HG02623 (cell line): Measurements from ENCODE around the gene NSMCE3.

Source experiments
- ATAC-seq: cut with Tn5 transposase; IDR thresholded peaks from one replicate; pipeline ENCODE4 v1.9.1; 2021; ENCODE audit warnings: moderate library complexity; ENCODE audit not compliant: unreplicated experiment

NSMCE3 gene

GRCh38 chr15:29269485-29270168 lies at the start of gene NSMCE3:
NSMCE3 (minus strand) TSS chr15:29269822; CDS start chr15:29269705, 117 bp downstream.
- peak; percentile 88 for ATAC-seq

GRCh38 chr15:29316422-29316821 lies 46.8 kb upstream of the NSMCE3 start:
- no peak for ATAC-seq

DNA sequence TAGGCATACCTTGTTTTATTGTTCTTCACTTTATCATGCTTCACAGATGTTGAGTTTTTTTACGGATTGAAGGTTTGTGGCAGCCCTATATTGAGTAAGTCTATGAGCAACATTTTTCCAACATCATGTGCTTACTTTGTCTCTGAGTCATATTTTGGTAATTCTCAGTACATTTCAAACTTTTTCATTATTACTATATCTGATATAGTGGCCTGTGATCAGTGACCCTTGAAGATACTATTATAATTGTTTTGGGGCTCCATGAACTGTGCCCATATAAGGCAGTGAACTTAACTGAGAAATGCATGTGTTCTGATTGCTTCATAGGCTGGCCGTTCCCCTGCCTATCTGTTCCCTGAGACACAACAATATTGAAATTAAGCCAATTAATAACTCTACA lies 42.8 kb upstream of the NSMCE3 start:
- ATAC-seq: no peak

- ATAC-seq: no peak
These were observed 42.1 kb upstream of the NSMCE3 start for GRCh38 chr15:29311696-29312095.

GRCh38 chr15:29309139-29309538 lies 39.5 kb upstream of the NSMCE3 start:
- ATAC-seq: no peak

DNA sequence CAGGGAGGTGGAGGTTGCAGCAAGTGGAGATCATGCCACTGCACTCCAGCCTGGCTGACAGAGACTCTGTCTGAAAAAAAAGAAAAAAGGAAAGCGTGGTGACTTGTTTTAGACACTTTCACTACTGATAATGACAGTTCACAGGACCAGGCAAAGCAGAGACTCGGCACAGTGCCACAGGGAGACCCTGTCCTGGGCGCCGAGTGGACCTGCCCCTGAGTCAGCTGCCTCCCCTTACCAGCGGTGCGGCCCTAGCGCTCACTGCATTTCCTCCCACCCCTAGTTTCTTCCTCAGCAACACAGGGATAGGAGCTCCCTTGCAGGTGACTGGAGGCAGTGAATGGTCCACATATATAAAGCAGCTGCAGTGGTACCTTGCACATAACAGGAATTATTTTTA lies 38.7 kb upstream of the NSMCE3 start:
- no peak for ATAC-seq

DNA sequence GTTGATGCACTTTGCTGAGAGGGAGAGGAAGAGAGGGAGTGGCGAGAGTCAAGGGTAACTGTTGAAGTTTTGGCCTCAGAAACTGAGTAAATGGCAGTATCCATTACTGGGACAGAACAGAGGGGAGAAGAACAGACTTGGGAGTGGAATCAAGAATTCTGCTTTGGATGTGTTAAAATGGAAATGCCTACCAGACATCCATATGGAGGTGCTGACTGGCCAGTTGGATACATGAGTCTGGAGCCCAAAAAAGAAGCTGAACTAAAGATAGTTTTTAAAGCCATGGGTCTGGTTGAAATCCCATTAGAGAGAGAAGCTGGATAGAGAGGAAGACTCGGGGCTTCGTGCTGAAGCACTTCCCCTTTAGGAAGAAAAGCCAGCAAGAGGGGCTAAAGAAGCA lies 35.9 kb upstream of the NSMCE3 start:
- ATAC-seq: no peak

DNA sequence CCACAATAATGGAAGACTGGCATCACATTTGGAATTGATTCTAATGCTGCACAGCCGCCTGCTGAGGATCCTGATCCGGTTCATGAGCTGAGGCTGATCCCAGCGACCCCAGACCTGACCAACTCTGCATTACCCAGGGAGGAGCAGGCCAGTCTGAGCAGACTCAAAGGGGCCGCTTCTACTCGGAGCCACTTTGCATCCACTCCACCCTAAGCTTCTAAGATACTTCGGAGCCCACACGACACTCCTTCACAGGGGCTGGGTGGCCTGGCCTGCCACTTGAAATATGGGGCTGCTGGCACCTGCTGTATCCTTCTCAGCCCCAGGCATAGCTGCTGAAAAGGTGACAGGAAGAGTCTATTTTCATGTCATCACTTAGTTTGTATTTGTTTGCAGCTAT lies 33.2 kb upstream of the NSMCE3 start:
- no peak for ATAC-seq

DNA sequence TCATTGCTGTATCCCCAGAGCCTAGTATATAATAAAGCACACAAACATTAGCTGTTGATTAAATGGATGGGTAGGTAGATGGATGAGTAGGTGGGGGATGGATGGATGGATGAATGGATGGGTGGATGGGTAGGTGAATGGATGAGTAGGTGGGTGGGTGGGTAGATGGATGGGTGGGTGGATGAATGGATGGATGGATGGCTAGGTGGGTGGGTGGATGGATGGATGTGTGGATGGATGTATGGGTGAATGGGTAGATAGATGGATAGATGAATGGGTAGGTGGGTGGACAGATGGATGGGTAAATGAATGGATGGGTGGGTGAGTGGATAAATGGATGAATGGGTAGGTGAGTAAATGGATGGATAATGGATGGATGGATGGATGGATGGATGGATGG lies 30.2 kb upstream of the NSMCE3 start:
- no peak for ATAC-seq

DNA sequence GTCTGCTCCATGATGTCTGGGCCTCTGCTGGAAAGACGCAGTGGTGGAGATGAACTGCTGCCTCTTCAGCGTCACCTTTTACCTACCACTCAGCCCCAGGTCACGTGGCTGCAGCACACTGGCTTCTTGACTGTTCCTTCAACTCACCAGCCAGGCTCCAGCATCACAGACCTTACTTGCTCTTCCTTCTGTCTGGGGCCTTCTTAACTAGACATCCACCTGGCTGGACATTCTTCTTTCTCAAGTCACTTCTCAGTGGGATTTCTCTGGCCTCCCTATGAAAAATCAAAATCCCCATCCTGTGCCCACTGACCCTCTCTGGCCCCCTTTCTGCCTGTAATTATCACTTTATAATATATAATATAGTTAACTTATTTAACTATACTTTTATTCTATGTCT lies 29.7 kb upstream of the NSMCE3 start:
- no peak for ATAC-seq

DNA sequence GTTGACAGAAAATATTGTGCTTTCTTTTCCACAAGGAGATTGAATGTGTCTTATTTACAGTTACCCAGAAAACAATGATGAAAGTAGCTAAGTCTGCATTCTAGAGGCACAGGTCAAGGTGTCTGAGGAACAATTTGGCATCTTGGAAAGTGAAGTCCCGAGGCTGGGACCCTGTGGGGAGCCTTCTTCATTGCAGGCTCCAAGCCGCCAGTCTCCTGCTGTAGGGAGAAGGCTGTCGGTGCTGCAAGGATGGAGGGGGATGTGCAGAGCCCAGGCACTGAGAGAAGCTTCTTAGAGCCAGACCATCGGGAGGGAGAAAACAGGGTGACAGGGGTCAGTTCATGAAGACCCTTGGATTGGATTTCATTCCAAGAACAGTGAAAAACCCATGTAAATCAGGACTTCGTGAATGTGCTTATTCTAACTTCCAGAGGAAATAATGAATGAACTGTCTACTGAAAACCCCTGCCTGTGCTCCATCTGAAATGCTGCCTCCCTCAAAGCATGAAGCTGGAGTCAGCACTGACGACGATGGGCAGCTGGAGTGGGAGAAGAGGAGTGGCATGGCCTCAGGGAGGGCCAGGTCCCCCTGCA lies 25.2 kb upstream of the NSMCE3 start:
- ATAC-seq: no peak

DNA sequence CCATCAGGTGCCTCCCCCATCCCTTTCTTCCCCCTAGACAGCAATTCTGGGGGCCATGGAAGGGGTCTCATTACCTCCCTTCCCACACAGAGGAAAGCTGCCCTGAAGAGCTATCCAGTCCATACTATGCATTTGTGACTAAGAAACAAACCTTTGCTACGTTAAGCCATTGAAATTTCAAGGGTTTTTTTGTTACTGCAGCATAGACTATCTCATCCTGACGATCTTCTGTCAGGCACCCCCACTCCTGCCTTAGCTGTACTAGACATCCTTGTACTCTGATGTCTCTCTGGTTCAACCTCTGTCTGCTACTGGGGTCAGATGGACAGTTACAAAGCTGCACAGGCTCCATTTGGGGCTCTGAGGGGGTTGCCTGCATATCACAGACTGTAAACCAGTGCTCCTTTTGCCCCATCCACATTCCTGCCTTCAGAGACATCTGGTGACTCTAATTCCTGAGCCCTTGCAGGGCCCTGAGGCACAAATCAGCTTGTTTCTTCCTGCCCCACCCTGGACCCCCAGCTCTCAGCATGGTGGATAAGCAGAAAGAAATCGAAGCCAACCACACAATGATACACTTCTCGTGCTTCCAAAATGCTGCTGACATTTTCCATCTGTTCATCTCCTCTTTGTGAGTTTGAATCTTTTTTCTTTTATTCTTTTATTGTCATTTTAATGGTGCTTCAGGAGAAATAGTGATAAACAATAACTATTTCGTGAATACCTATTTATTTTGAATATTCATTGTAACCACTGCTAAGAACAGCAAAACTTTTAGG lies 21.6 kb upstream of the NSMCE3 start:
- ATAC-seq: no peak

DNA sequence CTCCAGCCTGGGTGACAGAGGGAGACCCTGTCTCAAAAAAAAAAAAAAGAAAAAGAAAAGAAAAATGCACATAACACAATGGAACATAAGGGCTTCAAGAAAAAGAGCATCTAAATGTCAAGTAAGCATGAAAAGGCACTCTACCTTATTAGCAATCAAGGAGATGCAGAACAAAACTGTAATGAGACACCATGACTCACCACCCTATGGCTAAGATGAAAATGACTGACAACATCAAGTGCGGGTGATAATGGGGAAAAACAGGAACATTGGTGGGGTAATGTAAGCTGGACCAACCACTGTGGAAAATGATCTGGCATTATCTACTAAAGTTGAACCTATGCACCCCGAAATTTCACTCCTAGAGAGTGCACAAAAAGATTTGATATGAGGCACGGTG lies 19.6 kb upstream of the NSMCE3 start:
- no peak for ATAC-seq

GRCh38 chr15:29285386-29285785 lies 15.8 kb upstream of the NSMCE3 start:
- no peak for ATAC-seq

DNA sequence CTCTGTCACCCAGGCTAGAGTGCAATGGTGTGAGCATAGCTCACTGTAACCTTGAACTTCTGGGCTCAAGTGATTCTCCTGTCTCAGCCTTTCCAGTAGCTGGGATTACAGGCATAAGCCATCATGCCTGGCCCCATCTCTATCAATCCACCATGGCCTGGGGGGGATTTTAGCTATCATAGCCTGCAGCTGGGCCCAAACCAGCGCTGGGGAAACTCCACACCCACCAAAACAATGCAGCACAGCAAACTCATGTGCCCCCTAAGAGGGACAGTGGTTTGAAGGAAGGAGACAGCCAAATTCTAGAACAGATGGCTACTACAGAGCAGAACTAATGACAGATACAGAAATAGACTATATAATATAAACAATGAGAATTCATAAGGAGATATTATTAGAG lies 13.8 kb upstream of the NSMCE3 start:
- ATAC-seq: no peak

GRCh38 chr15:29280514-29280913 lies 10.9 kb upstream of the NSMCE3 start:
- no peak for ATAC-seq

GRCh38 chr15:29278436-29279105 lies 8.9 kb upstream of the NSMCE3 start:
- no peak for ATAC-seq

GRCh38 chr15:29276366-29276765 lies 6.7 kb upstream of the NSMCE3 start:
- no peak for ATAC-seq

DNA sequence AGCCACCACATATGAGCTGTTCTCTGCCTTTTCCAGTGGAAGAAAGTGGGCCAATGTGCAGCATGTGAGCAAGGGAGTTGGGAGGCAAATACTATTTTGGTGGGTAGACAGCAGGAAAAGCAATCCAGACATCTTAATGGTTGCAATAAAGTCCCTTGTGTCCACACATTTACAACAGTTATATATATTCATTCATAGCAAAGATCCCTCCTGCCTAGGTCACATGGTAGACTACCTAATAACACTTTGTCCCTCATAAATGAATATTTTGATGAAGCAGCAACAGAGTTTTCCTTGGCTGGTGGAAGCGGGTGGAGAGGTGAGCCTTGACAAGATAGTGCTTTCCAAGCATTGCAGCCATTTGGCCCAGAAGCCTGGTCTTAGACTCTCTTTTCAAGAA lies 6.2 kb upstream of the NSMCE3 start:
- ATAC-seq: no peak

- ATAC-seq: no peak
These were observed 5.3 kb upstream of the NSMCE3 start for GRCh38 chr15:29274946-29275345.

DNA sequence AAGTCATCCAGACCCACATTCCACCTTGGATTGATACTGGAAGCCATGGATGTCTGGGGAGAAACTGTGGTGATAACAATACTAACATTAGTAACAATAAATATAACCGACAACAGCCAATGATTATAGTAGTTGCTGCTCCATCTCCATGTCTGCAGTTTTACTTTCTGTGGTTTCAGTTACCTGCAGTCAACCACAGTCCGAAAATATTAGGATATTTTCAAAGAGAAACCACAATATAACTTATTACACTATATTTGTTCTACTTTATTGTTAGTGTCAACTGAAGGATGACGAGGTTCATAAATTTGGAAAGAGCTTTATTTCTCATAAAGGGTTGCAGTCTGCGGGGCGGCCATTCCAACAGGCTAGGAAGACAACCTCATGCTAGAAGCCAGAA lies 2.6 kb upstream of the NSMCE3 start:
- ATAC-seq: no peak

DNA sequence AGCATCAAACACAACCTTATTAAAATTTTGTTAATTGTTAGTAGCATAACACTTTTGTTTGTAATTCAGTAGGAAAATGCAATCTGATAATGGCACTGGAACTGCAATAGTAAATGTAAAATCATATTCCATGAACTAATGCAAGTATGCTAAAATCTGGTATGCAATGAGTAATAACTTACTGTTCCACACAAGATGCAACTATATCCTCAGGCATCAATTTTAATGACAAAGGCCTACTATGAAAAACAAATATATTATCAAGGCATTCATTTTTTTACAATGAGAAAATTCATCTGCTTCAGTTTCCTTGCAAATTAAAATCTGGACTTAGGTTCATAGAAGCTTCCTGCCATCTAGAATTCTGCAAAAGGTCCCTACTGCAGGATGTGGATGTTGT lies 1.4 kb upstream of the NSMCE3 start:
- ATAC-seq: no peak
